NK-92 (cell line): ENCODE measurements around the gene SCYGR7.
"Not testable (repeated sequence)": the region's sequence is repeated elsewhere in the genome, so short reads cannot be mapped to it uniquely, and the experiment has no call there.

Source experiments
- DNase-seq: peaks from one replicate; lab custom pipeline; 2025; ENCODE audit not compliant: unreplicated experiment; lab: John Stamatoyannopoulos, UW

SCYGR7 gene, protein sequence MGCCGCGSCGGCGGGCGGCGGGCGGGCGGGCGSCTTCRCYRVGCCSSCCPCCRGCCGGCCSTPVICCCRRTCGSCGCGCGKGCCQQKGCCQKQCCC

DNA sequence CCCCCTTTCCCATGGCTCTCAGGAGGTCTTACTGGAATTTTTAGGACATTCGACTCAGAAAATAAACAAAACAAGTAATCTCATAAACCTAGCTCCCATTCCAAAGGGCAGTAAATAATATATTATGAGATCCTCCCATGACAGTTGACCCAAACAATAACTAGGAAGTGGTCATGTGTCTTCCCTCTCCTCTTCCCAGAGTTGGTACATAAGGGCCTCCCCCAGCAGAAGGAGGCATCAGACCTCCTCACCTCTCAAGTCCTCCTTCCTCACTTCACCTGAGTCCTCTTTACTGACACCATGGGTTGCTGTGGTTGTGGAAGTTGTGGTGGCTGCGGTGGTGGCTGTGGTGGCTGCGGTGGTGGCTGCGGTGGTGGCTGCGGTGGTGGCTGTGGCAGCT lies at the start of gene SCYGR7:
SCYGR7 (plus strand) TSS at position 301 of the 400 bp plus-strand sequence; CDS start at position 301, 0 bp downstream.
- DNase-seq = no peak

DNA sequence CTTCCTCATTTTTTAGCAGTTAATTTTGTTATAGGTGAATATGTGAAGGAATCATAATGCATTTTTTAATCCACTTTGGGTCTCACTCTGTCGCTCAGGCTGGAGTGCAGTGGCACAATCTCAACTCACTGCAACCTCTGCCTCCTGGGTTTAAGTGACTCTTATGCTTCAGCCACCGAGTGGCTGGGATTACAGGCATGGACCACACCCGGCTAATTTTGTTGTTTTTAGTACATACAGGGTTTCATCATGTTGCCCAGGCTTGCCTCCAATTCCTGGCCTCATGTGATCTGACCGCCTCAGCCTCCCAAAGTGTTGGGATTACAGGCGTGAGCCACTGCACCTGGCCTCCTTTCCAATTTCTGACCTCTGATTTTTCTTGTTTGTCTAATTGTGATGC lies 43.9 kb upstream of the SCYGR7 start:
- DNase-seq = no peak

DNA sequence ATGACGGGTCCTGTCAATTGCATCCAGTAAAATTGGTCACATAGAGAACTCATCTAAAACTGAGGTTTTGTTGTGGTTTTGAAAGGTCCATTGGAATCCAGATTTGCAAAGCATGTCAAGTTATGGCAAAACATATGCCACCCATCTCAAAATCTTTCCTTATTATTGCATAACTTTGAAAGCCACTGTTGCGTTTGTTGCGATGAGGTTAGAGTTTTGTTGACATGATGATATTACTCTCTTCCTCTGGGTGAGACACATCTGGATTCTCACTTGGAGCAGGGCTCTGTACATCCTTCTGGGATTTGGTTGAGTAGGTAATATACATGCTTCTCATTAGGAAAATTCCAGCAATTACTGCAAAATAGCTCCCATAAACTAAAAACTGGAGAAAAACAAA lies 40.9 kb upstream of the SCYGR7 start:
- DNase-seq = no peak

DNA sequence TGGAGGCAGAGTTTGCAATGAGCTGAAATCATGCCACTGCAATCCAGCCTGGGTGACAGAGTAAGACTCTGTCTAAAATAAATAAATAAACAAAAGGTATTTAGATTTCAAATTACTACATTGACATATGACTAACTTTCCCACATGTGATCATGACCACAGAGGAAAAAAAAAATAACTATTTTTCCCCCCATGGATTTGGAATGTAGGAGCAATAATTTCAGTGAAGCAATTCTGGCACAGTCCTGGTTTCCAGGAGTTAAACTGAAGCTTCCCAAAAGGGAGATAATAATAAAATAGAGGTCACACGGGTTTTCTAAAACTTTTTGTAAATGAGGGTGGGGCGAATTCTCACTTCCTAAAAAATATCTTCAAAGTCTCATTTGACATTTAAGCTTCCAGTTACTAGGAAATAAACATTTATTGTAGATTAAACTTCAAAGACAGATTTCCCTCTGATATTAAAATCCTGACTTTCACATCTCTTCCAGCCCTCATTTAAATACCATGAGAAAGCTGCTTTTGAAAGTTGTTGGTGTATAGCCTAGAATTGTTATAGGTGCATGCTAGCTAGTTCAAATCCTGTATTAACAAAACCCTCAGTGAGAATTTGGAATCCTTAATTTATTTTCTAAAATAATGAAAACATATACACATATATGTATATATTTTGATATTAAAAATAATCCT lies 31.0 kb upstream of the SCYGR7 start:
- DNase-seq = no peak

DNA sequence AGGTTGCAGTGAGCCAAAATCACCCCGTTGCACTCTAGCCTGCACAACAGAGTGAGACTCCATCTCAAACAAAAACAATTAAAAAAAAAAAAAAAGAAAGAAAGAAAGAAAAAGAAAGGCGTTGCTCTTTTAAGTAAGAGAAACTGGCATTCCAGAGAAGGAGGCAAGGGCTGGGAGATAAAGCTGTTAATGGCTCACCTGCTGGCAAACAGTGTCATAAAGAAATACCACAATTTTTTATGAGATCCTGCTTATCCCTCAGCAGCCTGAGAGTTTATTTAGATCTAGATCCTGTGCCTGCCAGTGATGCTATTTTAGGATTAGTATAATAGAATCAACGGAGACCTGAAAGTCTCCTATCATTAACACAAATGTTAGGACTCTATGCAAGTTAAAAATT lies 26.6 kb upstream of the SCYGR7 start:
- DNase-seq = no peak

DNA sequence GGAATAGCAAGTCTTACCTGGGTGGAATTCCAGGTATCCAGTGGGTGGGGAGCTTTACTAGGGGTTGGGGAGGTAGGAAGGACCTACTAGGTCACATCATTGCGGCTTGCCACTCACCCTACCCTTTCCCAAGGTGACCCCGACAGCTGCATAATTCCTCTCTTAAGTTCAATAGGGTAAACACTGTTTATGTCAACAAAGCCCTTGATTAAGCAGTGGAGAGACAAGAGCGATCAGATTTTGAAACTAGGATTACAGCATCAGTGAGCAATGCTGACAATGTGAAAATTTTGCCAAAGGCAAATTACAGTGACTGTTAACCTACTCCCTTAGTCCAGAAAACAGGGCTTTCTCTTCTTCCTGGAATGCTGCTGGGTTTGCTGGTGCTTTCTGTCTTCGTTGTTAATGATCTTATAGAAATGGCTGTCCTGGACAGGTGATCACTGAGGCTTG lies 24.8 kb upstream of the SCYGR7 start:
- DNase-seq = no peak

DNA sequence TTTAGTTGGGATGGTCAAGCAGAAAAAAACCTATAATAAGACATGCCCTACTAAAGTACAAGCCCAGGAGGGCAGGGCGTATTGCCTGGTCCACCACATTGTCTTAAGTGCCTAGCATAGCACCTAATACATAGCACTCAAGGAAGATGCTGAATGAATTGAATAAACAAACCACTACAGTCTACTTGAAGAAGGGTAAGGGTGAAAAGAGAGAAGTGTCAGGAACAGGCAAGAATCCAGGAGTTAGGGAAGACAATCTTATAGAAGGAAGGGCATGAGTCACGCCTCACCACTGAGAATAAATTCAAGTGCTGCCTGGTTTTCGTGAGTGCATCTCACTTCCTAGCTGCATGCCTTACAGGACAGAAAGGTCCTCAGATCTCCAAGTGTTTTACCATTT lies 24.2 kb upstream of the SCYGR7 start:
- no peak for DNase-seq

DNA sequence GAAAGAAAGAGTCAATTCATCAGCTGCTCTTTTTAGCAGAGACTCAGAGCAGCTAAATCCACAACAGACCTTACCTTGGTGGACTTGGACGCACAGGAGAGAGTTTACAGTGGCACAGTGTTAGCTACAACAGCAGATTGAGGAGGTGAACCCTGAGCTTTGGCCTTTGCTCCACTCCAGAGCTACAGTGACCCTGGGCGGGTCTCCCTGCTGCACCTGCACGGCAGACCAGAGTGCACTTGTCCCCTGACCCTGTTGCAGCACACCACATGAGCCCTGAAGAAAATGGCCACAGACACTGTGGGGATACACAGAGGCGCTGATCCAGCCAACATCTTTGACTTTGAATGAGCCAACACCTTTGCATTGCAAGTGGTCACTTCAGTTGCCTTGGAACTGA lies 21.3 kb upstream of the SCYGR7 start:
- no peak for DNase-seq

DNA sequence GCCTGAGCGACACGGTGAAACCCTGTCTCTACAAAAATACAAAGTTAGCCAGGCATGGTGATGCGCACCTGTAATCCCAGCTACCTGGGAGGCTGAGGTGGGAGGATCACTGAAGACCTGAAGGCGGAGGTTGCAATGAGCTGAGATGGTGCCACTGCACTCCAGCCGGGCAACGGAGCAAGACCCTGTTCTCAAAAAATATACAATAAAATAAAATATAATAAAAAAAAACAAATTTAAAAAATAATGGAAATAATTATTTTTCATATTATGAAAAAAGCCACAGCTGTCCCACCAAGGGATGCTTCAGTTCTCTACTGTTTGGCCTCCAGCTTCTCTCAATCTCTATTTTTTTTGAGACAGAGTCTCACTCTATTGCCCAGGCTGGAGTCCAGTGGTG lies 20.7 kb upstream of the SCYGR7 start:
- no peak for DNase-seq

DNA sequence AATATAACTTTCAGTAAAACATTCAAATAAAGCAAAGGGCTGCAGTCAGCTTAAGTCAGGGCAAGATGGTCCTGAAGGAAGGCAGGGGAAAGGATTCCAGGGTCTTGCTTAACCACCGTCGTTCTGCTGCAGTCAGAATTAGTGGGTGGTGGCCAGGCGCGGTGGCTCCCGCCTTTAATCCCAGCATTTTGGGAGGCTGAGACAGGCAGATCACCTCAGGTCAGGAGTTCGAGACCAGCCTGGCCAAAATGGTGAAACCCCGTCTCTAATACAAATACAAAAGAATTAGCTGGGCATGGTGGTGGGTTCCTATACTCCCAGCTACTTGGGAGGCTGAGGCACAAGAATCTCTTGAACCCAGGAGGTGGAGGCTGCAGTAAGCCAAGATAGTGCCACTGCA lies 17.1 kb upstream of the SCYGR7 start:
- DNase-seq = no peak

DNA sequence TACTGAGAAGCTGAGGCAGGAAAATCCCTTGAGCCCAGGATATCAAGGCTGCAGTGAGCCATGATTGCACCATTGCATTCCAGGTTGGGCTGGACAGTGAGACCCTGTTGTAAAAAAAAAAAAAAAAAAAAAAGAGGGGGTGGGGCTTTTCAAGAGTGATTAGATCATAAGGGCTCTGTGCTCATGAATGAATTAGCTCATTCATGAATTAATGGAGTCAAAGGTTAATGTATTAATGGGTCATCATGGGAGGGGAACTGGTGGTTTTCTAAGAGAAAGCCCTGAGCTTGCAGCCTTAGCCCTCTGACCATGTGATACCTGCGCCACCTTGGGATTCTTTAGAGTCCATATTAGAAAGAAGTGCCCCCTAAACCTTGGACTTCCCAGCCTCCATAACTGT lies 14.8 kb upstream of the SCYGR7 start:
- no peak for DNase-seq

DNA sequence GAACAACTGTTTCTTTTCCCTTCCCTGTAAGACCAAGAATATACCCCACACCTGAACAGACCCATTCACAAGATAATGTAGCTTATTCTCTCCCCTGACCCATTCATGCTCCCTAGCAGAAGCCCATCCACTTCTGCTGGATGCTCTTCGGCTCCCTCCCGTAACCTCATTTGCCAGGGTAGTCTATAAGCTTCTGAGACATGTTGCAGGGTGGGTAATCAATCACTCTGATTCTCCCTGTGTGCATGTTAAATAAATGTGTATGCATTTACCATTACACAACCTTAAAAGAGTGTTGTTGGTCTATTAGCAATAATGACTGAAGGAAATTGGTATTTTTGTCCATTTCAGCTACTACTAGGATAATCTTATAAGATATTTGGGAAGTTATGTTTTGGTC lies 11.6 kb upstream of the SCYGR7 start:
- no peak for DNase-seq

DNA sequence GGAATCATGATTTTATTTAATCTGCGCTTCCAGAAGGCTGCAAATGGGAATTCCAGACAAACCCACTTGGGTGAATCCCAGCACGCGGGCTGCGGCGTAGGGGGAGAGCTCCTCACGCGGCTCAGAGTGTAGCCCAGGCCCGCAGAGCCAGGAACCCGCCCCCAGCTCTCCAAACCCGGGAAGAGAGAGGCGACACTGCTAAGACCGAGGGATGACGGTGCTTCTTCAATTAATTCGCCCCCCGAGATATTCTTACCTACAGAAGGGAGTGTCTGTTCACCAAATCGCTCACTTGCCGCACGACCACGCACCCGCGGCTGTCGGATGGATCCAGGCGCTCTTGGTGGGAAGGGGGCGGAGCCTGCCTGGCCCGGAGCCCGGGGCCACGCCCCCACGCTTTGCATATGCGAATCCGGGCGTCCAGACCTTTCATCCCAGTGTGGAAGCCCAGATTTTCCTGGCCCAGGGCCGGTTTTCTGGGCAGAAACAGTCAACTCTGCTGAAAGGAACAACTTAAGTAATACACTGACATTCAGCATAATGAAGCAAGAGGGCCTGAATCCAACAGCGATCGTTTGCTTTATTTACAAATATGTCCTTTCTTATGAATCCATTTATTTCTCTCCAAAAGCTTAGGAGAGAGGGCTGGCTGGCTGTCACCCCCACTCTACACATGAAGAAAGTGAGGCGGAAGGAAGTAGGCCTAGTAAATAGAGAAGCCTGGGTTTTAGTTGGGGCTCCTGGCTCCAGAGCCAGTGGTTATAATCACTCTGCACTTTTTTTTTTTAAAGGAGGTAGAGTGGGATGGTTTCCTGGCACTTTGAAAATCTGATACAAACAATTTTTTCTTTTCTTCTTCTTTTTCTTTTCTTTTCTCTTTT lies 10.2 kb upstream of the SCYGR7 start, which contains the start of gene SLC19A3:
SLC19A3 (minus strand) TSS at position 342 of the 881 bp plus-strand sequence. CDS start 15,710 bp downstream, outside the sequence.
- DNase-seq = no peak

DNA sequence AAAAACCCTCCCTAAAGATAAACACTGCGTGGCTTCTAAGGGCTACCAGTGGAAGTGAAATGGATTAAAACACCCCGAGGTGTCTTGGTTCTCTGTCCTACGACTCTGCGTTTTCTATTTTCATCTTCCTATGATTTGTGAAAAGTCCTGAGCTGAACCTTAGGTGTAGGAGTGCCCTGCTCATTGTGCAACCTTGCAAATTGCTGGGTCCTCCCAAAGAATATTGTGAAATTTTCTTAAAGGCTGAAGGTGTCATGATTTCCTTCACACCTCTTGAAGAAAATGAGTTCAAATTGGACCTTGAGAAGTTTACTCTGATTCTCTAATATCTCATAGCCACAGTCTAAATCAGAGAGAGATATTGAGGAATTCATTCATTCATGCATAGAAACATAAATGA lies 8.5 kb upstream of the SCYGR7 start:
- DNase-seq = no peak

DNA sequence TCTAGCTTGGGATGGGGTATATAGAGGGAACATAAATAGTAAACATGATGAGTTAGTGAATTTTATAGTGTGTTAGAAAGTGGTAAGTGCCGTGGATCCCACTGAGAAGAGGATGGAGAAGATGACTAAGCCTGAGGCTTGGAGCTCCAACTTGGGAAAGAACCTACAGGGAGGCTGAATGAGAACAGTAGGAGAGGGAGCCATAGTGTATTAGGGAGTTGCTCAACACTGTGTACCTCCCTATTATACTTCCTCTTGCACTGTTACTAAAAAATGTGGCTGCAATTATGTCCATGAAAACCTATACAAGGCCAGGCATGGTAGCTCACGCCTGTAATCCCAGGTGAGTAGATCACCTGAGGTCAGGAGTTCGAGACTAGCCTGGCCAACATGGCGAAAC lies 7.5 kb upstream of the SCYGR7 start:
- no peak for DNase-seq

DNA sequence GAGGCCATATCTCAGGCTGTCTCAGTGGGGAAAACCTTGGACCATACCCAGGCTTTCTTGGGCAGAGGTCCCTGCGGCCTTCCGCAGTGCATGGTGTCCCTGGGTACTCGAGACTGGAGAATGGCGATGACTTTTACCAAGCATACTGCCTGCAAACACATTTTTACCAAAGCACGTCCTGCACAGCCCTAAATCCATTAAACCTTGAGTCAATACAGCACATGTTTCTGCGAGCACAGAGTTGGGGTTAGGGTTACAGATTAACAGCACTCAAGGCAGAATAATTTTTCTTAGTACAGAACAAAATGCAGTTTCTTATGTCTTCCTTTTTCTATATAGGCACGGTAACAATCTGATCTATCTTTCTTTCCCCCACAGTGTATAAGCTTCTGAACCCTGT lies 5.3 kb upstream of the SCYGR7 start:
- DNase-seq = not testable (repeated sequence)

DNA sequence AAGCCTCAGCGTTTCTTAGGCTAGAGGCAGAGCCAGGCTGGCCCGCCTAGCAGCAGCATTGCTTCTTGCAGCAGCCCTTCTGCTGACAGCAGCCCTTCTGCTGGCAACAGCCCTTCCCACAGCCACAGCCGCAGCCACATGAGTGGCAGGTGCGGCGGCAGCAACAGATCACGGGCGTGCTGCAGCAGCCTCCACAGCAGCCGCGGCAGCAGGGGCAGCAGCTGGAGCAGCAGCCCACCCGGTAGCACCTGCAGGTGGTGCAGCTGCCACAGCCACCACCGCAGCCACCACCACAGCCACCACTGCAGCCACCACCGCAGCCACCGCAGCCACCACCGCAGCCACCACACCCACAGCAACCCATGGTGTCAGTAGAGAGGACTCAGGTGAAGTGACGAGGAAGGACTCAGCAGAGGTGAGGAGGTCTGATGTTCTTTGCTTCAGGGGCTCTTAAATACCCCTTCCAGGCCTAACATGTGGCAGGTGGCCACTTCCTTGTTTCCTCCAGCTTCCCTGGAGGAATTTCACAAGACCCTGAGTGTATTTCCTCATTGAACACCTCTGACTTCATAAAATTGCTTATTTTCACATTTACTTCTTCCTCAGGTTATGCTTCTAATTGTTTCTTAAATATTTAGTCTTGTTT lies 3.6 kb upstream of the SCYGR7 start, which contains the start of gene SCYGR6:
SCYGR6 (minus strand) TSS at position 364 of the 646 bp plus-strand sequence; CDS start at position 364, 0 bp downstream.
- no peak for DNase-seq

DNA sequence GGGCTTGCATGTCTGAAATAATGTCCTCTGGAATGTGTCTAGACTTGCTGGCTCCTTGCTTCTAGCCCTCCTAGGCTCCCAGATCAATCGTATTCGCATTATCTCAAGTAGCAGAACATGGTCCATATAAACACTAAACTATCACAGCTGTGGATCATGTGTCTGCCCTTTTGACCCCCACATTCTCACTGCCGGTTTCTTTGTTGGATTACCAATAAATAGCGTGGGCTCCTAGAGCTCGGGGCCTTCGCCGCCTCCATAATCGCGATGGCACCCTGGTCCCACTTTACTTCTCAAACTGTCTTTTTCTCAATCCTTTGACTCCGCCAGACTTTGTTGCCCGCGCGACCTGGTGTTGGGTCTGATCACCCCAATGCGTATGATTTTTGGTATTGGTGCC lies 11.2 kb downstream of the SCYGR7 start:
- DNase-seq = no peak

DNA sequence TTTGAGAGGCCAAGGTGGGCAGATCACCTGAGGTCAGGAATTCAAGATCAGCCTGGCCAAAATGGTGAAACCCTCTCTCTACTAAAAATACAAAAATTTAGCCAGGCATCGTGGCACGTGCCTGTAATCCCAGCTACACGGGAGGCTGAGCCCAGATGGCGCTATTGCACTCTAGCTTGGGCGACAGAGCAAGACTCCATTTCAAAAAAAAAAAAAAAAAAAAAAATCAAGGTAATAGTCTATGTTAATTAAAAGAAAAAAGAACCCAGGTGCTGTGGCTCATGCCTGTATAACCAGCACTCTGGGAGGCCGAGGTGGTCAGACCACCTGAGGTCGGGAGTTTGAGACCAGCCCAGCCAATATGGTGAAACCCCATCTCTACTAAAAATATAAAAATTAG lies 12.6 kb downstream of the SCYGR7 start:
- DNase-seq = not testable (repeated sequence)

DNA sequence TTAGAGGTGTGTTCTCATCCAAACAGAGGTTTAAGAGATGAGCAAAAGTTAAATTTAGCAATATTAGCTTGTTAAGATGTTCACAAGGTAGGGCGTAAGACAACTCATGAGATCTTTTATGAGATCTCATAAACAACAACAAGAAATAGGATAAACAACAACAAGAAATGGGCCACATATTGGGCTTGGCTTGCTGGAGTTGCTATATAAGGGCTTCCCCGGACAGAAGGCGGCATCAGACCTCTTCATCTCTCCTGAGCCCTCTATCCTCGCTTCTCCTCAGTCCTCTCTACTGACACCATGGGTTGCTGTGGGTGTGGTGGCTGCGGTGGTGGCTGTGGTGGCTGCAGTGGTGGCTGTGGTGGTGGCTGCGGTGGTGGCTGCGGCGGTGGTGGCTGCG lies 17.5 kb downstream of the SCYGR7 start, which contains the start of gene SCYGR8:
SCYGR8 (plus strand) TSS at position 301 of the 400 bp plus-strand sequence; CDS start at position 301, 0 bp downstream.
- DNase-seq = no peak

DNA sequence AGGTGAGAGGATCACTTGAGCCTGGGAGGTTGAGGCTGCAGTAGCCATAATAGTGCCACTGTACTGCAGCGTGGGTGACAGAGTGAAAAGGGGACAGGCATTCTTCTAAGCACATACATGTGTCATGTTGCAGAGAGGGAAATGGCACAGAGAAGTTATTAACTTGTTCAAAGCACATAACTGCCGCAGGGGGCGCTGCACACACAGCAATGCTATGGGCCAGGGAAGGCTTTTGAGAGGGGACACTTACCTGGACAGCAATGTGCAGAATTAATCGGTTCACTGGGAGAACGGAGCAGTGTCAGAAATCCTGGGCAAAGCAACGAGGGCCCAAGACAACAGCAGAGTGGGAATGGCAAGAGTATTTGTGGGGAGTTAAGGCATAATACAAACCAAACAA lies 19.9 kb downstream of the SCYGR7 start:
- no peak for DNase-seq
